Right forelimb (tissue), 1 donor: ENCODE data around the gene TNRC6A.
"Not testable (repeated sequence)": the region's sequence is repeated elsewhere in the genome, so short reads cannot be mapped to it uniquely, and the experiment has no call there.

Experiments used
- DNase-seq: peaks from one replicate; pipeline ENCODE4 v3.0.0-alpha.2; 2018

The TNRC6A gene

GRCh38 chr16:24729243-24729950, at the start of gene TNRC6A:
Gene TNRC6A (plus strand): TSS chr16:24729651. CDS start chr16:24729842, 191 bp downstream.
- peak; percentile 96 for DNase-seq

DNA sequence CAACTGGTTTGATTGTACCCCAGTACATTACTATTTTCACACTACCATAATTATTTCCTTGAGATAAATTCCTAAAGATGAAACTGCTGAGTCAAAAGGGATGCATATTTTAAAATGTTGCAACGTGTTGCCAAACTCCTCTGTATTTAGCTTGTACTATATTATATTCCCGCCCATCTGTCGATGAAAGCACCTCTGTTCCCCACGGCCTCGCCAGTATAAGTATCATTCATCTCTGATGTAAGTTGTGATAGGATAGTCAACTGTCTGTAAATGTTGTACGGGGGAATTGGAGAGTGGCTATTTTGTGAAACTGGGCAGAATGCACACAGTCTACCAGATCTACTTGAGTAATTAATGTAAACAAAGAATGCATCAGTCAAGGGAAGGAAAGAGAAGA, 47.7 kb upstream of the TNRC6A start:
- no peak for DNase-seq

DNA sequence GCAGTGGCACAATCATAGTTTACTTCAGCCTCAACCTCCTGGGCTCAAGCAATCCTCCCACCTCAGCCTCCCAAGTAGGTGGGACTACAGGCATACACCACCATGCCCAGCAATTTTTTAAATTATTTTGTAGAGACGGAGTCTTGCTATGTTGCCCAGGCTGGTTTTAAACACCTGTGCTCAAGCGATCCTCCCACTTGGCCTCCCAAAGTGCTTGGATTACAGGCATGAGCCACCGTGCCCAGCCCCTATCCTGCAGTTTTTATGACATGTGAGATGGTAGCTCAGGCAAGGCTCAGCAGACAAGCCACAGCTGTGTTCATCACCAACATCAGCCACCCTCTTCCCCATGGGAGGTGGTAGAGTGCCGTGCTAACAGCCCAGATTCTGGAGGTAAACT, 46.2 kb upstream of the TNRC6A start:
- no peak for DNase-seq

DNA sequence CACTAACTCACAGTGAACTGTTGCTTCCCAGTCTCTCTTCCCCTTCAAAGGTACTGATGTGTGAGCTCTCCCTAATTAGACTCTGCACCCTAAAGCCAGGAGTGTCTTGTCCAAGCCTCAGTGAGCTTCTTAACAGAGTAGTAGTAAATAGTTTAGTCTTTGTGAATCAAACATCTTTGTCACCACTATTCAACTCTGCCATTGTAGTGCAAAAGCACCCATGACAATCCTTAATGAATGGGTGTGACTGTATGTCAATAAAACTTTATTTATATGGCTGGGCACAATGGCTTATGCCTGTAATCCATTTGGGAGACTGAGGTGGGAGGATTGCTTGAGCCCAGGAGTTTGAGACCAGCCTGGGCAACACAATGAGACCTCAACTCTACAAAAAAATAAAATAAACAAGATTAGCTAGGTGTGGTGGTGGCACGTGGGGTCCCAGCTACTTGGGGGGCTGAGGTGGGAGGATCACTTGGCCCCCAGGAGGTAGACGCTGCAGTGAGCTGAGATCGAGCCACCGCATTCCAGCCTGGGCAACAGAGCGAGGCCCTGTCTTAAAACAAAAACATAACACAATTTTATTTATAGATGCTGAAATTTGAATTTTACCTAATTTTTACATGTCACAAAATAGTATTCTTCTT, 45.5 kb upstream of the TNRC6A start:
- DNase-seq, result no peak

- DNase-seq, result peak; percentile 83
Observed at GRCh38 chr16:24685539-24686432, 43.7 kb upstream of the TNRC6A start.

GRCh38 chr16:24686678-24687077, 42.8 kb upstream of the TNRC6A start:
- DNase-seq, result no peak

- no peak for DNase-seq
Observed at GRCh38 chr16:24688359-24688758, 41.1 kb upstream of the TNRC6A start.

GRCh38 chr16:24689128-24689527, 40.3 kb upstream of the TNRC6A start:
- DNase-seq, result no peak

GRCh38 chr16:24692854-24693253, 36.6 kb upstream of the TNRC6A start:
- DNase-seq, result no peak

DNA sequence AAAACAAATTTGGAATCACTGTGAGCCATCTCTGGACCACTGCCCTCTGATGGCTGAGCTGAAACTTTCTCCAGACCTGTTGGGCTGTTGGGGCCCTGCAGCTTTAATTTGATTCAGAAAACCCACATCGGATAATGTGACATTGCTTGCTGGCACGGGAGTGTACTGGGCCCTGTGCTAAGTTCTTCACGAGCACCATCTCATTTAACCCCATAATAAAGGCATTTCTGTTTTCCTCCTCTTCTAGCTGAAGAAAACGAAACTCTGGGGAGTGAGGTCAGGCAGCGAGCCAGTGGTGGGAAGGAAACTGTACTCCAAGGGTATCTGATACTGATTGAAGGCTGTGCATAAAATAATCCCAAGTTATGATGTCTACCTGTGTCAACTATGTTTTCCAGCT, 34.5 kb upstream of the TNRC6A start:
- DNase-seq, result no peak

DNA sequence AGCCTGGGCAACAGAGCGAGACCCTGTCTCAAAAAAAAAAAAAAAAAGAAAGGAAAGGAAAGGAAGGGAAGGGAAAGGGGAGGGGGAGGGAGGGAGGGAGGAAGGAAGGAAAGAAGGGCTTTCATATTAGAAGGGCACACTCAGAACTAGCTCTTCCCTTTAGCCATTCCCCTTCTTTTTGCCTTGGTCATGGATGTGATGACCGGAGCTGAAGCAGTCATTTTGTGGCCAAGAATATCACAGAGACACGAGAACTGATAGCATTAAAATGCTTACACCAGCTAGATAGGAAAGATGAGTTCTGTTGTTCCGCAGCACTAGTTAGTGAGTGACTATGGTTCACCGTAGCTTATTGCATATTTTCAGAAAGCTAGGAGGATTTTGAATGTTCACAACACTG, 32.8 kb upstream of the TNRC6A start:
- DNase-seq, result no peak

DNA sequence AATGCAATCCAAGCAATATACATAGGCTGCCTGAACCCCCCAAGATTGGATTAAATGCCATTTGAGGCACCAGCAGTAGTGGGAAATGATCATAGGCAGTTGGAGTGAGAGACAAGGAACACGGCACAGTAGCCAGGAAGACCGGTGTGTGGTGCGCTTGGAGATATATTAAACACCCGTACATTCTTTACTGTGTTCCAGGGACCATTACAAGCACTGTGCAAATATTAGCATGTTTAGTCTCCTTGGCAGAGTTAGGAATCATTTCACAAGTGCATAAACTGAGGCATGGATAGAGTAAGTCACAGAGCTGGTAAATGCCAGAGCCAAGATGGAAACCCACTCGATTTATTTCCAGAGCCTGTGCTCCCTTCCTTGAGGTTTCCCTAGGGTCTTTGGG, 31.1 kb upstream of the TNRC6A start:
- no peak for DNase-seq

DNA sequence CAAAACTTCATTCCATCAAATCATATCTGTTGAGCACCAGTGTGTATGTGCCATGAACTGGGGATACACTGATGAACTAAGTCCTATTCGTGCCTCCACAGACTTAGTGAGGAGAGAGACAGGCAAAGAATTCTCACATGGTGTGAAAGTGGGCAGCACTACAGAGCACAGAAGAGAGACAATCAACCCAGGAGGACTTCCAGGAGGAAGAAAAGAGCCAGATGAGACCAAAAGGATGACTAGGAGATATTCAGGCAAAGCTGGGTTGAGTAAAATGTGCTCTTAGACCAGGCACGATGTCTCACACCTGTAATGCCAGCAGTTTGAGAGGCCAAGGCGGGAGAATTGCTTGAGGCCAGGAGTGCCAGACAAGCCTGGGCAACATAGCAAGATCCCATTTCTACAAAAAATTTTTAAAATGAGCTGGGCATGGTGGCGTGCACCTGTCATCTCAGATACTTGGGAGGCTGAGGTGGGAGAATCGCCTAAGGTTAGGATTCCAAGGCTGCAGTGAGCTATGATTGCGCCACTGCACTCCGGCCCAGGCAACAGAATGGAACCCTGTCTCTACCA, 30.2 kb upstream of the TNRC6A start:
- no peak for DNase-seq

GRCh38 chr16:24700549-24701392, 28.7 kb upstream of the TNRC6A start:
- DNase-seq, result peak; percentile 48

GRCh38 chr16:24701521-24701951, 27.9 kb upstream of the TNRC6A start:
- no peak for DNase-seq

- not testable (repeated sequence) for DNase-seq
Observed at GRCh38 chr16:24707760-24708159, 21.7 kb upstream of the TNRC6A start.

GRCh38 chr16:24713379-24713778, 16.1 kb upstream of the TNRC6A start:
- DNase-seq, result no peak

DNA sequence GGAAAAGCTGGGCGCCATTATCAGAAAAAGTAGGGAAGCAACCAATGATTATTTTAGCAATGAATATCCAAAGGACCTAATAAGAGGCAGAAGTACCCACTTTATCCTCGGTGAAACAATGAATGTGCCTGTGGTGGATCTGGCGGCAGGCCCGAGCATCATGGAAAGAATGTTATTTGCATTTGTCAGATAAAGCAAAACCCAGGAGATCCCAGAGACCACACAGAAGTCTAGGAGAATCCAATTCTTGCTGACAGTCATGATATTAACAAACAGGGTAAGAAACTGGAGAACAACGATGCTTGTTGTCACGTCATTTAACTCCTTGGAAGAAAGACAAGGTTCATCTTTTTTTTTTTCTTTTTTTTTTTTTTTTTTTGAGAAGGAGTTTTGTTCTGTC, 12.0 kb upstream of the TNRC6A start:
- DNase-seq, result no peak

DNA sequence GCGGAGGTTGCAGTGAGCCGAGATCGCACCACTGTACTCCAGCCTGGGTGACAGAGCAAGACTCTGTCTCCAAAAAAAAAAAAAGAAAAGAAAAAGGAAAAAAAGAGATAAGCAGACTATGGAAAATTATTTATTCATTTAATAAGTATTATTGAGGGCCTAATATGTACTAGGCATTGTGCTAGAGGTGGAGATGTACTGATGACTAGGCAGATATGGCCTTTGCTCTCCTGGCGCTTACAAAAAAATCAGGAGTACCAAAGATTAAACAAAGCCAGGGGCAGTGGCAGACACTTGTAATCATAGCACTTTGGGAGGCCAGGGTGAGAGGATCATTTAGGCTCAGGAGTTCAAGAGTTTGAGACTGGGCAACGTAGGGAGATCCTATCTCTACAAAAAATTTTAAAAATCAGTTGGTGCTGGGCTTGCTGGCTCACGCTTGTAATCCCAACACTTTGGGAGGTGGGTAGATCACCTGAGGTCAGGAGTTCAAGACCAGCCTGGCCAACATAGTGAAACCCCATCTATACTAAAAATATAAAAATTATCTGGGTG, 10.4 kb upstream of the TNRC6A start:
- no peak for DNase-seq

DNA sequence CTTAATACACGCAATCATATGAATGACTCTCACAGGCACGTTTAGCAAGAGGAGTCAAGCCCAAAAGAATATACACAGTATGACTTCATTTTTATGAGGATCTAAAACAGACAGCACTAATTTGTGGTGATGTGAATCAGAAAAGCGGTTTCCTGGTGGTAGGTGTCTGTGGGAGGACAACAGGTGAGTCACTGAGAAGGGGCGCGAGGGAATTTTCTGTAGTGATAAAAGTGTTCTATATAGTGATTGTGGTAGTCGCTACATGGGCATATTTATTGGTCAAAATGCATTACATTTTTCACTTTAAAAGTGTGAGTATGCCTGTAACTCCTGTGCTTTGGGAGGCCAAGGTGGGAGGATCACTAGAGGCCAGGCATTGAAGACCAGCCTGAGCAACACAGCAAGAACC, 7.6 kb upstream of the TNRC6A start:
- no peak for DNase-seq

DNA sequence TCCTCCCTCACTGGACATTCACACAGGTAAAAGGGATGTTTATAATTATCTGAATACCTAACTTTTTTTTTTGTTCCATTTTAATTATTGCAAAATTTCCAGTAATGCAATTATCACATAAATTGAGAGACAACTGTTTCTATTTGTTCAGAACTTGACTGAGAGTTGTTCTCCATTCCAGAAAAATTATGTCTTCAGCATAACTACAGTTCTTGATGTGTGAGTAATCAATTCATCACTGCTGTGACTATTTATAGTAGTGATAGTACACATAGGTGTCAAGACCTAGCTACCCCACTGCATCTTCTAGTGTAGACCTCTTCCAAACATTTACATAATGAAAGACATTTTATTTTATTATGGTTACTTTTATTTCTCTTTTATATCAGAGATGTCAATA, 5.8 kb upstream of the TNRC6A start:
- DNase-seq, result no peak

- no peak for DNase-seq
Observed at GRCh38 chr16:24728011-24728410, 1.4 kb upstream of the TNRC6A start.
